Measurements from ENCODE around the gene NRK.
A peak's percentile ranks its signal among the peaks of the same experiment; 100 is the strongest.
"Not testable (repeated sequence)": the region's sequence is repeated elsewhere in the genome, so short reads cannot be mapped to it uniquely, and the experiment has no call there.

NRK gene

DNA sequence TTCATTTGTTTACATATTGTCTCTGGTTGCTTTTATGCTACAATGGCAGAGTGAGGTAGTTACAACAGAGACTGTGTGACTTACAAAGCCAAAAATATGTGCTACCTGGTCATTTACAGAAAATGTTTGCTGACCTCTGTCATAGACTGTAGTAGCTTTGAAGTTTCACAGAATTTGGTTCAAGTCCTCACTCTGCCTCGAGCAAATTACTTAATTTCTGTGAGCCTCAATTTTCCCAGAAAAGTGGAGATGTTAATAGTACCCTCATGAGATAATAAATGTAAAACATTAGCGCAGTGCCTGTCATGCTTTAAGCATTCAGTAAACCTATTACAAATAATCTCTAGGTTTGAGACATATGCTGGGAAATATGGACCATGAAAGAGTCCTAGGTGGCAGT is 18.4 kb upstream of the NRK start:
- Mint-ChIP-seq H3K9me3 (peaks cover 49% of the 10 kb centered on the region), H3K27ac (no peak overlapping the region), H3K36me3 (ENCODE audit: low read depth) (no peaks in the 10 kb centered on the region), H3K4me1 (no peaks in the 10 kb centered on the region), H3K4me3 (no peak overlapping the region), H3K27me3 (ENCODE audit: low read depth, poor library complexity) (no peaks in the 10 kb centered on the region)
- TF ChIP-seq, protein P1, sequence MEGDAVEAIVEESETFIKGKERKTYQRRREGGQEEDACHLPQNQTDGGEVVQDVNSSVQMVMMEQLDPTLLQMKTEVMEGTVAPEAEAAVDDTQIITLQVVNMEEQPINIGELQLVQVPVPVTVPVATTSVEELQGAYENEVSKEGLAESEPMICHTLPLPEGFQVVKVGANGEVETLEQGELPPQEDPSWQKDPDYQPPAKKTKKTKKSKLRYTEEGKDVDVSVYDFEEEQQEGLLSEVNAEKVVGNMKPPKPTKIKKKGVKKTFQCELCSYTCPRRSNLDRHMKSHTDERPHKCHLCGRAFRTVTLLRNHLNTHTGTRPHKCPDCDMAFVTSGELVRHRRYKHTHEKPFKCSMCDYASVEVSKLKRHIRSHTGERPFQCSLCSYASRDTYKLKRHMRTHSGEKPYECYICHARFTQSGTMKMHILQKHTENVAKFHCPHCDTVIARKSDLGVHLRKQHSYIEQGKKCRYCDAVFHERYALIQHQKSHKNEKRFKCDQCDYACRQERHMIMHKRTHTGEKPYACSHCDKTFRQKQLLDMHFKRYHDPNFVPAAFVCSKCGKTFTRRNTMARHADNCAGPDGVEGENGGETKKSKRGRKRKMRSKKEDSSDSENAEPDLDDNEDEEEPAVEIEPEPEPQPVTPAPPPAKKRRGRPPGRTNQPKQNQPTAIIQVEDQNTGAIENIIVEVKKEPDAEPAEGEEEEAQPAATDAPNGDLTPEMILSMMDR (IDR thresholded peaks at IDR 0.05): no peak
- DNase-seq: no peak

DNA sequence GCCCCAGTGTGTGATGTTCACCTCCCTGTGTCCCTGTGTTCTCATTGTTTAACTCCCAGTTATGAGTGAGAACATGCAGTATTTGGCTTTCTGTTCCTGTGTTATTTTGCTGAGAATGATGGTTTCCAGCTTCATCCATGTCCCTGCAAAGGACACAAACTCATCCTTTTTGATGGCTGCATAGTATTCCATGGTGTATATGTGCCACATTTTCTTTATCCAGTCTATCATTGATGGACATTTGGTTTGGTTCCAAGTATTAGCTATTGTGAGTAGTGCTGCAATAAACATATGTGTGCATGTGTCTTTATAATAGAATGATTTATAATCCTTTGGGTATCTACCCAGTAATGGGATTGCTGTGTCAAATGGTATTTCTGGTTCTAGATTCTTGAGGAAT is 16.7 kb upstream of the NRK start:
- H3K27ac Mint-ChIP-seq: not testable (repeated sequence)

DNA sequence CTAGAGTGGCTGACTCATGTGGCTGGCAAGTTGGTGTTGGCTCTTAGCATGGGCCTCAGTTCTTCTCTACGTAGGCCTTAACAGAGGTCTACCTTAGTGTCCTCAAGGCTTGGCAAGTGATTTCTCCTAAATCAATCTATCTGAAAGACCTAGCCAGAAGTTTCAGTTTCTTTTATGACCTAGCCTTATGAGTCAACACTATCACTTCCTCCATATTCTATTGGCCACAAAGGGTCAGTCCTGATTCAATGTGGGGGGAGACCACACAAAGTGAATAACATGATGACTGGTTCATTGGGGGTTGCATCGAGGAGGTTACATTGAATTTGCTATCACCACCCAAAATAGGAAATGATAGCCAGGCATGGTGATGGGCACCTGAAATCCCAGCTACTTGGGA is 5.8 kb upstream of the NRK start:
- TF ChIP-seq, protein P1 (IDR thresholded peaks at IDR 0.05): no peak
- Mint-ChIP-seq H3K9me3 (peaks cover 39% of the 10 kb centered on the region), H3K27me3 (ENCODE audit: low read depth, poor library complexity) (peaks cover 21% of the 10 kb centered on the region)

More for the DNA sequence above, 16.7 kb upstream of the NRK start:
- peaks cover 52% of the 10 kb centered on the region for H3K9me3 Mint-ChIP-seq
- H3K4me1 Mint-ChIP-seq; H3K36me3 Mint-ChIP-seq (ENCODE audit: low read depth); DNase-seq; H3K27me3 Mint-ChIP-seq (ENCODE audit: low read depth, poor library complexity); H3K4me3 Mint-ChIP-seq: not testable (repeated sequence)

DNA sequence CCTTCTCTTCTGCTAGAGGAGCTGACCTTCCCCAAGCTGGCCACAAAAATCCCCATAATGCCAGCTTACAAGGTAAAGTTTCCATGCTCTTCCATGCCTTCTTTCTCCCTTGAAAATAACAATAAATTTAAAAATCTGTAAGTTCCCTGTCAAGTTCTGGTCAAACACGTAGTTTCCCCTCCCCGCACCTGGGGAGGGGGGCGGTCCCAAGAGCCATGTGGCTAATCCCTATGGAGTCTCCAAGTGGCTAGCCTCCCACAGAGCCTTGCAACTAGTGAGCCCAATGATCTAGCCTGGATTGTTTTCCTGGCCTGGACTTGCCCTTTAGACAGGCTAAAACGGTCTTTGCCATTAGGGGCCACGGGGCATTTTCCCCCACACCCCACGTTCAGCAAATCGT is 2.1 kb upstream of the NRK start:
- TF ChIP-seq, protein P1 (IDR thresholded peaks at IDR 0.05): no peak
- Mint-ChIP-seq H3K9me3 (peaks cover 38% of the 10 kb centered on the region), H3K4me3 (no peak overlapping the region), H3K4me1 (peaks cover 26% of the 10 kb centered on the region), H3K27me3 (ENCODE audit: low read depth, poor library complexity) (peaks cover 53% of the 10 kb centered on the region), H3K36me3 (ENCODE audit: low read depth) (no peaks in the 10 kb centered on the region), H3K27ac (no peak overlapping the region)
- DNase-seq: no peak

More for the DNA sequence above, 5.8 kb upstream of the NRK start:
- peaks cover 38% of the 10 kb centered on the region for H3K4me1 Mint-ChIP-seq
- H3K4me3 Mint-ChIP-seq: no peak overlapping the region
- H3K36me3 Mint-ChIP-seq (ENCODE audit: low read depth): no peaks in the 10 kb centered on the region
- H3K27ac Mint-ChIP-seq: no peak overlapping the region
- no peak for DNase-seq

DNA sequence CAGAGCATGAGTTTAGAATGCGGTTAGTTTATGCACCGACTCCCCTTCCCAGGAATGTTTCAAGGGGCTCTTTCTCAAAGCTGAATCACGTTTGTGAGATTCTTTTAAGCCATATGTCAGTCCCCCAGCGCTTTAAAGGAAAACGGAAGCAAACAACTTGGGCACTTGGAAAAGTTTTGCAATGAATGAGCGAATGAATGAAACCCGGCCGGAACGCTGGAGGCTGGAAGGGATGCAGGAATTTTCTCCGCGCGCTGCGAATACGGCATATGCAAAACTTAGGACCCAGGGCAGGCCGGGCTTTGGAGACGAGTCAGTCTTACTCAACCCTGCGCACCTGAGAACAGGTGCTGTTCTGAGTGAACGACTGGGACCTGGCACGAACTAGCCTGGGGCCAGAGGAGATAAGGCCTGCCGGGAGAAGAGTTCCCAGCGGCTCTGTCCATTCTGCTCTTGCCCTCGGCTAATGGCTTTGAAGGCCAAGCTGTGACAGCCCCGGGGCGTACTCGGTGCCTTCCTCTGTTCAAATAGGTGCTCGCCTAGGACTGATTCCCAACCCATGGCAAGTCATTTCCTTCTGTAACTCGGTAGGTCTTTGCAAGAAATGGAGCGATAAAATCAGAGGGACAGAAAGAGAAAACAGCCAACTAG is 743 bp upstream of the NRK start:
- peak overlapping the region; percentile 86 for H3K4me3 Mint-ChIP-seq
- H3K27ac Mint-ChIP-seq: no peak overlapping the region
- H3K27me3 Mint-ChIP-seq (ENCODE audit: low read depth, poor library complexity): peaks cover 53% of the 10 kb centered on the region
- peaks cover 24% of the 10 kb centered on the region for H3K4me1 Mint-ChIP-seq
- peak; percentile 25 for DNase-seq
- peaks cover 31% of the 10 kb centered on the region for H3K9me3 Mint-ChIP-seq
- H3K36me3 Mint-ChIP-seq (ENCODE audit: low read depth): no peaks in the 10 kb centered on the region
- TF ChIP-seq, protein P1 (IDR thresholded peaks at IDR 0.05): no peak

DNA sequence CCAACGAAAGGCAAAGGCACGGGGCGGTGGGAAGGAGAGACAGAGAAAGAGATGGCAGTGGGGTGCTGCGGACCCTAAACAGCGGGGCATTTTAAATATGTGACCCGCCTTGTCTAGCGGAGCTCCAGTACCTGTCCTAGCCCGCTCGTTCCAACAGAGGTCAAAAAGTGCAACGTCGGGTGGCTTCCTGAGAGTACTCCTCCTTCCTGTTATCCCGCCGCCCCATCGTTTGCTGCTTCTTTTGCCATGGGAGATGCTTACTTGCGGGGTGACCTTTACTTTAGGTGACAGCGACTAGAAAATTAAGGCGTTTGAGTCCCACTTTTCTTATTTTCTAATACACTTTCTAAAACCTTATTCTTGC is 735 bp downstream of the NRK start:
- H3K27me3 Mint-ChIP-seq (ENCODE audit: low read depth, poor library complexity): peaks cover 53% of the 10 kb centered on the region
- H3K4me1 Mint-ChIP-seq: peaks cover 24% of the 10 kb centered on the region
- peaks cover 30% of the 10 kb centered on the region for H3K9me3 Mint-ChIP-seq
- DNase-seq: no peak
- H3K4me3 Mint-ChIP-seq: peak overlapping the region; percentile 86
- no peaks in the 10 kb centered on the region for H3K36me3 Mint-ChIP-seq (ENCODE audit: low read depth)
- H3K27ac Mint-ChIP-seq: no peak overlapping the region
- TF ChIP-seq, protein P1 (IDR thresholded peaks at IDR 0.05): no peak

All from nephron progenitor cell (in vitro differentiated cells).